ENCODE data around the gene CD200. TPM values are rescaled to one million over a fixed set of nuclear protein-coding genes. Genes with fewer than 3 reads are reported as not detected.

Gene CD200
- polyA plus RNA-seq, 10 donors = 12.3 to 17.4 (median 15.5) TPM

DNA sequence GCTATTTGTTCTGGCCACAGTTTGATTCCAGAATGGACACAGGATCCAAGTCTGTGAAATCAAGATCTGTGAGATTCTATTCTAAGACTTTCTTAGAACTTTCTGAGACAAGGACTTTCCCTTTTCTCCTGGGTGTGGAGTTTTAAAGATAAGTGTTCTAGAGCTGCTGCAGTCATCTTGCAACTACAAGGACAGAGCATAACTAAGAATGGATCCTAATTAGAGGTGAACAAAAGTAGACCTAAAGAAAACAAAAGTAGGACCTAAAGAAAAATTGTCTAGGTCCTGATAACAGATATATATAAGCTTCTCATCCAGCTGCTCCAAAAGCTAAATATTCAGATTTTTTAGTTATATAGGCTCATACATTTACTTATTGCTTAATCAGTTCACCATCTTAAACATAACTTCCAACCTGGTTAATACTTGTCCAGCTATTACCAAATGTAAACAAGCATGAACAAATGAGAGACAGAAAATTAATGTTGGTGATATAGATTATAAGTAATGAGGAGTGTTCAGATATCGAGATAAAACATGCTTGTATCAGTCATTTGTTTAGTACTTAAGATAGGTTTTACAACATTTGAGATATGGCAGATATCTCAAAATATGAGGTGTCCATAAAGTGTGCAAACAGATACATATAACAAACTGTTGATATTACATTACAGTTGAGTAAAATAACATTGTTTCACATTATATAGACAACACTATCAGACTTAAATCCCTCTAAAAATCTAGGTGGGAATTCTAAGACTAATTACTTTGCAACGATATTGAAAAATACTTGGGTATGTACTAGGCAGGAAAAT is 75.1 kb downstream of the CD200 start:
- DNase-seq = no peak

- DNase-seq = no peak
Measured at GRCh38 chr3:112409041-112409440, 76.1 kb downstream of the CD200 start.

GRCh38 chr3:112411425-112411824 is 78.5 kb downstream of the CD200 start:
- no peak for DNase-seq

Other genes starting within 250 kb of the CD200 start
- 1 to 10 TPM; 3.3 to 6.0 (median 4.5) TPM for gene C3orf52, start 246.8 kb upstream of the CD200 start, polyA plus RNA-seq (ENCODE audit: insufficient read length in 10 of 10)
- gene GCSAM, start 199.9 kb upstream of the CD200 start, polyA plus RNA-seq (ENCODE audit: insufficient read length in 10 of 10) = 1 to 10 TPM in 6 of 10 donors, under 1 TPM in 4; 0.50 to 1.7 (median 1.3) TPM
- gene SLC9C1, start 38.9 kb upstream of the CD200 start, polyA plus RNA-seq (ENCODE audit: insufficient read length in 10 of 10) = 1 to 10 TPM in 2 of 10 donors, under 1 TPM in 8; 0.11 to 1.2 (median 0.43) TPM
- under 1 TPM in 7 of 10 donors, not detected in 3; 0.07 to 0.76 (median 0.36) TPM for gene BTLA, start 166.3 kb downstream of the CD200 start, polyA plus RNA-seq (ENCODE audit: insufficient read length in 10 of 10)
- gene ATG3, start 228.8 kb downstream of the CD200 start, polyA plus RNA-seq (ENCODE audit: insufficient read length in 10 of 10) = 10 to 100 TPM; 29.4 to 34.9 (median 30.8) TPM
- gene SLC35A5, start 228.9 kb downstream of the CD200 start, polyA plus RNA-seq (ENCODE audit: insufficient read length in 10 of 10) = 10 to 100 TPM; 19.6 to 36.5 (median 31.6) TPM

All from muscle of back (tissue), 11 donors.